Suppressor macrophage treated with lipopolysaccharide for 4 hours (primary cell): ENCODE data around the gene DCPS.
A peak's percentile ranks its signal among the peaks of the same experiment; 100 is the strongest.
"Not testable (repeated sequence)": the region's sequence is repeated elsewhere in the genome, so short reads cannot be mapped to it uniquely, and the experiment has no call there.

Source experiments
- DNase-seq: peaks from one replicate; pipeline ENCODE4 v3.0.0-alpha.2; 2020

DCPS gene

DNA sequence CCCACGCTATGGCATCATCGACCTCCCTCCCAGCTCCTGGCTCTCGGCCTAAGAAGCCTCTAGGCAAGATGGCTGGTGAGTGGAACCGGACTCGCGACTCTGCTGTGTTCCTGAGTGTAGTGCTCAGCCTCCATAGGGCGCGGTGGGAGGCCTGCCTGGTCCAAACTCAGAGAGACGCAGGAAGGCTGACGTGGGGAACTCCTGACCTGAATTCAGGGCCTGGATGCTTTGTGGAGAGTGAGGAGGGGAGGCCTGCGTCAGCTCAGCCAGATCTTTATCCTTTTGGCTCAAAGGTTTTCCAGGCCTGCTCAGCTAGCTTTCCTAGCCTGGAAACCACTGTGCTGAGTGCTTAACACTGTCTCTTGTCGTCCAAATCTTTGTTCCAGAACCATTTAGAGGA, 13.0 kb upstream of the DCPS start:
- no peak for DNase-seq

DNA sequence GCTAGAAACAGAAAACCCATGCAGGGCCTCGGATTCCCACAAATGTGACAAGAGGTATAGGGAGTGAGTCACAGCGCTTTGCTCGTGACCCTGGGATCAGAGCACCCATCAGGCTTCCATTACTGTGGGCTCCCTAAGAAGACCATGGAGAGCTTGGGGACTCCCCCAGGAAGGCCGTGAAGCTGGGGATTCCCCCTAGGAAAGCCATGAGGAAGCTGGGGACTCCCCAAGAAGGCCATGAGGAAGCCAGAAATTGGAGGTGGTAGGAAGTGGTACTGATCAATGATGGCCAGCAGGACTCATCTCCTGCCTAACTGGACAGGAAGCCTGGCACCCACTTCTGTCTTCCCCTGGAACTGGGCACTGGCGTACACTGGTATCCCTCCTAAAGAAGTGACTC, 10.1 kb upstream of the DCPS start:
- peak; percentile 46 for DNase-seq

GRCh38 chr11:126297004-126297403, 6.9 kb upstream of the DCPS start:
- DNase-seq: no peak

DNA sequence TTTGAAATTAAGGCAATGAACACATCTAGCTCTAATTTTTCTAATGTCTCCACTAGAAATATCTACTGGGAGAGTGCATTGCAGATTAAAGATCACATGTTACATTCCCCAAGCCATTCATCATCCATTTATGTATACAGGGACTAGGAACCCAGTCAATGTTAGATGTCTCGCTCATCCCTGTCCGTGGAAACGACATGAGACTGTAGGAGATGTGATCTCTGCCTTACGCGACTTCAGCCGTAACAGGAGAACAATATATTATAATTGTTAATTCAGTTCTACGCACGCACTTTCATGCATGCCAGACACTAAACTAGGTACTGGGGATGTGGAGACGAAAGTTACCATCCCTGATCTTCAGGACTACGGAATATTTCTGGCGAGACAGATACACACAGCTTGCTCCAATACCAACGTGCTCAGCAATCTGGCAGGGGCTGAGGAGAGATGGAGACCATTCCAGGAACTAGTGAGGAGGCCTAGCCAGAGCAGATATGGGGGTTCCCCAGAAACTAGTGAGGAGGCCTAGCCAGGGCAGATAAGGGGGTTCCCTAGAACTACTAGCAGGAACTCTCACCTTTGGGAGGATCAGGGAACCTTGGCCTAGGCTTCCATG, 706 bp downstream of the DCPS start:
- DNase-seq: no peak

DNA sequence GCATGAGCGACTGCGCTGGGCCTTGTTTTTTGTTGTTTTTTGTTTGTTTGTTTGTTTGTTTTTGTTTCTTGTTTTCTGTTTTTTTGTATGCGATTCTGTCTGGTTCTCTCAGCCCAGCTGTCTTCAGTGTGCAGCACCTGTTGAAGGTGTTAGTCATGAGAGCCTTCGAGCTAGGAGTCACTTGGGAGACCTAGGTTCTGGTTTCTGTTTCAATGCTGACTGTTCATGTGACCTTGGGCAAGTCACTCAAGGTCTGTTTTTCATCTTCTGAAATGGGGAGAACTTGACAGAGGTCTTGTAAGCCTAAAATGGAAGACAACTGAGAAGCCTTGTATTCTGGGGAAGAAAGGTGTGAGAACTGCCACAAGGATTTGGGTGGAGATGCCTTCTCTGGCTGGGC, 1.8 kb downstream of the DCPS start:
- no peak for DNase-seq

GRCh38 chr11:126307706-126308105, 3.8 kb downstream of the DCPS start:
- peak; percentile 52 for DNase-seq

- no peak for DNase-seq
Observed at GRCh38 chr11:126308271-126308671, 4.4 kb downstream of the DCPS start.

GRCh38 chr11:126308771-126309170, 4.9 kb downstream of the DCPS start:
- DNase-seq: not testable (repeated sequence)

GRCh38 chr11:126310200-126310991, 6.5 kb downstream of the DCPS start:
- DNase-seq: peak; percentile 84

- no peak for DNase-seq
Observed at GRCh38 chr11:126310992-126311310, 7.1 kb downstream of the DCPS start.

- DNase-seq: peak; percentile 86
Observed at GRCh38 chr11:126311401-126312291, 7.8 kb downstream of the DCPS start.

GRCh38 chr11:126312961-126313360, 9.1 kb downstream of the DCPS start:
- DNase-seq: no peak

GRCh38 chr11:126313826-126314225, 10.0 kb downstream of the DCPS start:
- no peak for DNase-seq

- DNase-seq: no peak
Observed at GRCh38 chr11:126317432-126317755, 13.5 kb downstream of the DCPS start.

DNA sequence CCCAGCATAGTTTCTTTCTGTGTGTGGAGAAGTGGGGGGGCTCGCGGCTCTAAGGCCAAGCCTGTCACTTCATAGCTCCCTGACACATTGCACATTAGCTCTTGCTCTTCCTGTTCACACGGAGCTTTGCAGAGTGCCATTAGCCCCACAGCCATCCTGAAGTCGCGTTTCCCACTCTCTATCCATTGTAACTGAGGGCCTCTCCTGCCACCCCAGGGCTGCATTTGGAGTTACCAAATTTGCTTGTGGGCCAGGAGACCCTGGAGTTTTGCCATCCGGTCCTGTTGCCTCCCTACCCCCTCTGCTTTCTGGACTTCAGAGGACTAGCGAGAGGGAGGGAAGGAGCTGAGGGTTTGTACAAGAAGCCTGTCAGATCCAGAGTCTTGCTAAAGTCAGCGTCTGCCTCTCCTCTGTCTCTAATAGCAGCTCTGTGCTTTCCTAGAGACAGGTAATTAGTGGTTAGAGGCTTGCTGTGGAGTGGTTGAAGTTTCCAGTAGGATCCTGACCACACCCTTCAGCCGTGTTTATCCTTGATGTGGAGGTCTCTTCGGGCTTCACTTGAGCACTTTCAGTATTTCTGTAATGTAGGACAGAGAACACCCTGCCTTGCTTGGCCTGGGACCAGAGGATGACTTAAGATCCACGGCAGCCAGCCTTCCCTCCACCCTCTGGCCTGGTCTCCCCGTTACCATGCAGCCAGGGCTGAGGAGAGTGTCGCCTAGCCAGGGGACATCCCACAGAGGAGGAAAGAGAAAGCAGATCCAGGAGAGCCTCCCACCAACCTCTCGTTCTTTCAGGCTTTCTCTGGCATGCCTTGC, 14.1 kb downstream of the DCPS start:
- no peak for DNase-seq

DNA sequence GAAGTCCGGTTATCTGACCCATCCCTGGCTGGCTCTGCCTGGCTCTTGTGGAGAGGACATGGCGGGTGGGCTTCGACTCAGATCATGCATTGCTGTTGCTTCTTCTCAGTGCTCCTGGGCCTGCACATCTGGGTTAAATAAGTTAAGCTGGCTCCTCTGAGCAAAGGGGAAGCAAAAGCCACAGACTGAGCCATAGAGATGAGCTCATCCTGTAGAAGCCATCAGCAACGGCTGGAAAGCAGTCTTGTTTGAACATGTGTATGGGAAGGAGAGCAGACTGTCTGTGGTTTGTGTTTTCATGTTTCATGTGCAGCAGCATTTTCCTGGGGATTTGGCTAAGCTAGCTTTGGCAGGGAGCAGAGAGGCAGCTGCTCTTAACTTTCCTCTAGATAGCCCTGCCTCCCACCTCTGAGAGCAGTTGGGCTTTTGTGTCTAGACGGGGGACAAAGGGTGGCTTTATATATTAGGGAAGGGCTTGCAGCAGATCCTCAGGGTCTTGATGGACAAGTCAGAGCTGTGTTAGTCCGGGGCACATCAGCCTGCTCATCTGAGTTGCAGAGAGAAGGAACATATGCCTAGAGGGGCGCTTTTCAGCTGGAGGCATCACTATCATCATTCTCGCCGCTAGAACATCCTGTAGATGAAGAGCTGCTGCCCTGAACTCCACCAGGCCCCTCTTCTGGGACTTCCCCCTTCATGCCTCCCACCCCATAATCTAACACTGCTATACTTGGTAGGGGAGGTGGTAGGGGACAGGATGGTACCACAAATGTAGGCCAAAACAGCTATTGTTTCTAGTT, 14.9 kb downstream of the DCPS start:
- peak; percentile 84 for DNase-seq

GRCh38 chr11:126319374-126319740, 15.5 kb downstream of the DCPS start:
- DNase-seq: no peak

- no peak for DNase-seq
Observed at GRCh38 chr11:126322996-126323395, 19.1 kb downstream of the DCPS start.

GRCh38 chr11:126327281-126328000, 23.6 kb downstream of the DCPS start:
- DNase-seq: no peak

DNA sequence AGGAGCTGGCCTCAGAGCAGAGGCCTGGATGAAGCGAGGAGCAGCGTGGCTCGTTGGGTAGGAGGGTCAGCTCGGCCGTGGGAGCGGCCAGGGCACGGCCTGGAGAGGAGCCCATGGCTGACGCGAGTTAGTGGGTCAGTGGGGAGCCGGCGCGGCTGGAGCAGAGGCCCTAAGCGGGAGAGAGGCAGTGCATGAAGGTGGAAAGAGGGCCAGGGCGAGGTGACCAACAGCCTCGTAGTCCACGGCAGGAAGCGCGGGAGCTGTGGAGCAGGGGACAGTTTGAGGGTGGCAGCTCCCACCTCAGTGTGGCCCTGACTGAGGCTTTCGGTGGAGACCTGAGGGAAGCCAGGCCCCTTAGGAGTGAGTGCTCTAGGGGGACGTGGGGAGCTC, 24.1 kb downstream of the DCPS start:
- no peak for DNase-seq

DNA sequence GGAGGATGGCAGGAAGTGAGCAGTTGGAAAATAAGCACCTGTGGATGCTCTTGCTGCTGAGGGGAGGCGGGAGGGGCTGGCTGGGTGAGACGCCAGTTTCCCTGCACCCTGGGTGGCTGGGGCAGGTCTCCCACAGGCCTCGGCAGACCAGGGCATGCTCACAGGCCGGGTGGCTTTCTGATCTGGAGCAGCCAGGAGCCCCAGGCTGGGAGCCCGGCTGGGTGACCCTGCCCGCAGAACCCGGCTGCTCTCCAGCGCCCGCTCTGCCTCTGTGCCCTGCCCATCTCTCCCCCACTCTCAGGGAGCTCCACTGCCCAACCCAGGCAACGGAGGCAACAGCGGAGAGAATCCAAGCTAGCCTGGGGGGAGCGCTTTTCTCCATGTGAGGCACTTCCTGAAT, 24.6 kb downstream of the DCPS start:
- no peak for DNase-seq
